BLaER1 treated with 17β-estradiol and CSF1 and Interleukin-3, amounts not matched to agents 10 nM and 100 nM (cell line): ENCODE data around the gene ABHD17A.

ENCODE experiments used
- H3K27ac ChIP-seq, 11 experiments: shearing (Covaris generic); formaldehyde crosslinking; 2 replicates each; pipeline ENCODE4 v1.8.1; 2022
- H3K27me3 ChIP-seq, 11 experiments: shearing (Covaris generic); formaldehyde crosslinking; 2 replicates each; pipeline ENCODE4 v1.8.1; 2022
- H3K36me3 ChIP-seq, 11 experiments: shearing (Covaris generic); formaldehyde crosslinking; 2 replicates each; pipeline ENCODE4 v1.8.1; 2022
- H3K4me1 ChIP-seq, 10 experiments: shearing (Covaris generic); formaldehyde crosslinking; 2 replicates each; pipeline ENCODE4 v1.8.1; 2022
- H3K4me2 ChIP-seq, 11 experiments: shearing (Covaris generic); formaldehyde crosslinking; 2 replicates each; pipeline ENCODE4 v1.8.1; 2022
- H3K4me3 ChIP-seq, 10 experiments: shearing (Covaris generic); formaldehyde crosslinking; 2 replicates each; pipeline ENCODE4 v1.8.1; 2022
- H3K9ac ChIP-seq, 11 experiments: shearing (Covaris generic); formaldehyde crosslinking; 2 replicates each; pipeline ENCODE4 v1.8.1; 2022
- H3K9me3 ChIP-seq, 11 experiments: shearing (Covaris generic); formaldehyde crosslinking; replicated peaks in 1 of 11; 2 replicates each; pipeline ENCODE4 v1.8.1; 2022
- H4K20me1 ChIP-seq, 11 experiments: shearing (Covaris generic); formaldehyde crosslinking; 2 replicates each; pipeline ENCODE4 v1.8.1; 2022
- Cebpa-rat ChIP-seq, 11 experiments: shearing (Covaris generic); IDR thresholded peaks; 2 replicates each; pipeline ENCODE4 v1.8.1; 2022

Gene ABHD17A

DNA sequence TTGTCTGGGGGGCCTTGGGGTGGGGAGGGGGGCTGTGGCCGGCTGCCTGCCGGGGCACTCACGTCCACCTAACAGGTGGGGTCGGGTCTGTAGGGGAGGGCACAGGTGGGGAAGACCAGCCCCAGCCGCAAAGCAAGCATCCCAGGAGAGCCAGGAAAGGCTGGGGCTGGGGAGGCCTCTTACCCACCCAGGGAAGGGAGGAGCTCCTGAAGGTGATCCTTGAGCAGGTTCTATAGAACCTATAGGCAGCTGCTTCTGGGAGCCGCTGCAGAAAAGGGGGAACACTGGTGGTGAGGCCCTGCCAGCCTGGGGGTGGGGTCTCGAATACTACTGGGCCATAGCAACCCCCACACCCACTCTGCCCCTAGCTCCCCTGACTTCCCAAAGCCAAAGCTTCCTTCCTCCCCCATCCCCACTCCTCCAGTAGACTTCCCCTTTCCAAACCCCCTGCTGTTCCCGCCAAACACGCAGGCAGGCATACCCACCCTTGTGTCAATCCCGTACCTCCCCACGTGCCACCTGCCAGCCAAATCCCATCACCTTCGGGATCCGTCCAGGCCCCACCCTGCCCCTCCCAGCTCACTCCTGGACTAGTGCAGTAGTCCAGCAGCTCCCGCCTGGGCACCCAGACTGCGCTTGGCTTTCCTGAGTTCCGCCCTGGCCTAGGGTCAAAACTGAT lies 27.5 kb downstream of the ABHD17A start:
- Histone ChIP-seq H3K4me3 (peak overlapping the region; percentile 61 to 100 (median 84)), H3K27ac (peak overlapping the region; percentile 76 to 99 (median 96)), H3K9ac (peak overlapping the region; percentile 87 to 98 (median 93)), H3K36me3 (peaks cover 0 to 9% (median 6%) of the 10 kb centered on the region in 11 experiments; a peak in 13 of 22 replicates), H4K20me1 (peaks cover 49 to 99% (median 65%) of the 10 kb centered on the region in 11 experiments), H3K27me3 (no peaks in the 10 kb centered on the region), H3K9me3 (no peaks in the 10 kb centered on the region), H3K4me1 (peaks cover 58 to 85% (median 82%) of the 10 kb centered on the region in 10 experiments), H3K4me2 (peak overlapping the region; percentile 98 to 100 (median 99))
- no peak for TF ChIP-seq Cebpa-rat (IDR thresholded peaks at IDR 0.05)

GRCh38 chr19:1856698-1857603 lies 28.3 kb downstream of the ABHD17A start:
- H3K36me3 ChIP-seq = peaks cover 0 to 9% (median 6%) of the 10 kb centered on the region in 11 experiments; a peak in 13 of 22 replicates
- no peaks in the 10 kb centered on the region for H3K9me3 ChIP-seq
- H3K4me1 ChIP-seq = peaks cover 66 to 93% (median 90%) of the 10 kb centered on the region in 10 experiments
- peak overlapping the region; percentile 61 to 100 (median 84) for H3K4me3 ChIP-seq
- peaks cover 44 to 99% (median 68%) of the 10 kb centered on the region in 11 experiments for H4K20me1 ChIP-seq
- no peaks in the 10 kb centered on the region for H3K27me3 ChIP-seq
- TF ChIP-seq Cebpa-rat (IDR thresholded peaks at IDR 0.05) = no peak
- H3K9ac ChIP-seq = peak overlapping the region; percentile 87 to 98 (median 93)
- H3K27ac ChIP-seq = peak overlapping the region; percentile 81 to 99 (median 96)
- peak overlapping the region; percentile 98 to 100 (median 99) for H3K4me2 ChIP-seq

DNA sequence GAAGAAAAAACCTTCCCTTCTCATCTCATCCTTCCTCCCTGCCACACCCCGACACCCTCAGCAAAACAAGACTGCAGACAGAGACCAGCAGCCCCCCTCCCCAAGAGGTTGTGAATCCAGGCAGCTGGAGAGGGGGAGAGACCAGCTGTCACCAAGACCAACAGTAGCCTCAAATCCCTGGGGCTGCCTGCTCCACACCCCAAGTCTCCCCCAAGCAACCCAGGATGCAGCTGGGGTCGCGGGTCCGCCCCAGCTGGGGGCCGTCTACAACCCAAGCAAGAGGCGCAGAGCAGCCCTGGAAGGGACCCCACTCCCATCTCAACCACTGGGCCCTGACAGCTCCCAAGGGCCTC lies 29.0 kb downstream of the ABHD17A start:
- Histone ChIP-seq H3K27ac (peak overlapping the region; percentile 81 to 99 (median 96)), H3K36me3 (peaks cover 0 to 9% (median 6%) of the 10 kb centered on the region in 11 experiments; a peak in 13 of 22 replicates), H3K4me1 (peaks cover 73 to 97% (median 94%) of the 10 kb centered on the region in 10 experiments), H3K27me3 (no peaks in the 10 kb centered on the region), H3K9me3 (no peaks in the 10 kb centered on the region), H3K9ac (peak overlapping the region; percentile 87 to 98 (median 93)), H4K20me1 (peaks cover 38 to 99% (median 67%) of the 10 kb centered on the region in 11 experiments), H3K4me2 (peak overlapping the region; percentile 98 to 100 (median 99)), H3K4me3 (peak overlapping the region; percentile 61 to 100 (median 84))
- TF ChIP-seq Cebpa-rat (IDR thresholded peaks at IDR 0.05) = no peak

DNA sequence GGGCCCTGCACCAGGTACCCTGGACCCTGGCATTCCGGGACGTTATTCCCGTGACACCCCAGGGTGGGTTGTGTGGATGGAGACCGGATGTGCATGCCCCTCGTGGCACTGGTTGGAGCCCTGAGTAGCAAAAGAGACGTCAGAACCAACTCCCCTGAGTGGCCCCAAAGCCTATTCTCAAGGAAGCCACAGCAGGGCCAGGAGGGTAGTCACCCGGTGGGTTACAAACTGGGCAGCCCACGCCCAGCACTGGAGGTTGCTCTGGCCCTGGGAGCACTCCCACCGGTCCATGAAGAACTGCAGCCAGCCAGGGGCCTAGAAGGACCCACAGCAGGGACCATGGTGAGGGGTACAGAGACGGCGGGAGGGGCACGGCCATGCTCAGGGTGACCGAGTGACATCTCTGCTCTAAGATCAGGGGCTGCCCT lies 29.5 kb downstream of the ABHD17A start:
- H3K9ac ChIP-seq = peak overlapping the region; percentile 87 to 98 (median 93)
- peaks cover 33 to 99% (median 64%) of the 10 kb centered on the region in 11 experiments for H4K20me1 ChIP-seq
- peak overlapping the region; percentile 61 to 100 (median 84) for H3K4me3 ChIP-seq
- H3K27me3 ChIP-seq = no peaks in the 10 kb centered on the region
- no peaks in the 10 kb centered on the region for H3K9me3 ChIP-seq
- peak overlapping the region; percentile 81 to 99 (median 96) for H3K27ac ChIP-seq
- peaks cover 0 to 14% (median 7%) of the 10 kb centered on the region in 11 experiments; a peak in 14 of 22 replicates for H3K36me3 ChIP-seq
- peaks cover 74 to 97% (median 94%) of the 10 kb centered on the region in 10 experiments for H3K4me1 ChIP-seq
- TF ChIP-seq Cebpa-rat (IDR thresholded peaks at IDR 0.05) = no peak
- peak overlapping the region; percentile 98 to 100 (median 99) for H3K4me2 ChIP-seq

DNA sequence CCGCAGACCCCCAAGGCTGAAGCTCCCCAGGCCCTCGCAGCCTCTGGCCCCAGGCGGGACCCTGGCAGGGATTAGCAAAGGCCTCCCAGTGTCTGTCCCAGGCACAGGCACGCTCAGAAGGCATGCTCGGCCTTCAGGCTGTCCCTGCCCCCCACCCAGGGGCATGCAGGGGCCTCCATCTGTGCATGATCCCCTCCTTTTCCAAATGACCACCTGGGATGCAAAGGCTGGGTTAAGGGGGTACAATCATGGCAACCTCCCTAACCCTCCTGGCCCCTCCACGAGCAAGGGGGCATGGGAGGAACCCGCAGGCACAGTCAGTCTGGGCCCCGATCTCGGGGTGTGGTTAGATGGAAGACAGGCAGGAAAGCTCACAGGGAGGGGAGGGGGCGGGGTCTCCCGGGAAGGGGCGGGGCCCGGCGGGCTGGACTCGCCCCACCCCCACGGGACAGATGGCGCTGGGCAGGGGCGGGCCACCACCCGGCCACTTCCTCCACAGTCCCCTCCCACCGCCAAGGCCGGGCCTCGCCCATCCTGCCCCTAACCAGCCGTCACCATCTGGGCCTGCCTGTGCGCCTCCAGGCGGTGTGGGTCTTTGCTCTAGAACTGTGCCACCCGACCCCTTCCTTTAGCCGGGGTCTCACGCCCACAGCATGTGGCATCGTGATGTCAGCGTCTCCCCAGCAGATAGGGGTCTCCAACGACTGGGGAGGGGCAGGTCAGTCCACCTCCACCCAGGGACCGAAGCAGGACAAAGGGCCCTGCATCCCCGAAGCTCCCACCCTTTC lies 30.1 kb downstream of the ABHD17A start:
- no peak for TF ChIP-seq Cebpa-rat (IDR thresholded peaks at IDR 0.05)
- Histone ChIP-seq H3K27me3 (no peaks in the 10 kb centered on the region), H3K9me3 (no peaks in the 10 kb centered on the region), H4K20me1 (peaks cover 27 to 99% (median 59%) of the 10 kb centered on the region in 11 experiments), H3K9ac (peak overlapping the region; percentile 87 to 98 (median 93)), H3K36me3 (peaks cover 0 to 17% (median 7%) of the 10 kb centered on the region in 11 experiments; a peak in 14 of 22 replicates), H3K4me3 (peak overlapping the region; percentile 61 to 100 (median 84)), H3K27ac (peak overlapping the region; percentile 81 to 99 (median 96)), H3K4me1 (peaks cover 74 to 96% (median 91%) of the 10 kb centered on the region in 10 experiments), H3K4me2 (peak overlapping the region; percentile 98 to 100 (median 99))

- Histone ChIP-seq H3K9ac (peak overlapping the region; percentile 73 to 98 (median 88)), H3K4me2 (peak overlapping the region; percentile 98 to 100 (median 99)), H3K27ac (peak overlapping the region; percentile 64 to 99 (median 96)), H3K27me3 (no peaks in the 10 kb centered on the region), H3K9me3 (no peaks in the 10 kb centered on the region), H3K36me3 (peaks cover 0 to 17% (median 7%) of the 10 kb centered on the region in 11 experiments; a peak in 14 of 22 replicates), H3K4me1 (peaks cover 73 to 97% (median 91%) of the 10 kb centered on the region in 10 experiments), H4K20me1 (peaks cover 20 to 99% (median 59%) of the 10 kb centered on the region in 11 experiments), H3K4me3 (peak overlapping the region; percentile 44 to 100 (median 58))
- no peak for TF ChIP-seq Cebpa-rat (IDR thresholded peaks at IDR 0.05)
Observed at GRCh38 chr19:1854542-1855039, 30.7 kb downstream of the ABHD17A start.

- Histone ChIP-seq H3K4me1 (peaks cover 72 to 97% (median 91%) of the 10 kb centered on the region in 10 experiments), H3K4me2 (peak overlapping the region; percentile 98 to 100 (median 99)), H3K9ac (peak overlapping the region; percentile 73 to 98 (median 88))
Observed at GRCh38 chr19:1854039-1854541, 31.2 kb downstream of the ABHD17A start.

More at GRCh38 chr19:1854039-1854541, 31.2 kb downstream of the ABHD17A start:
- peak overlapping the region; percentile 44 to 100 (median 58) for H3K4me3 ChIP-seq
- H3K9me3 ChIP-seq = no peaks in the 10 kb centered on the region
- H4K20me1 ChIP-seq = peaks cover 15 to 99% (median 59%) of the 10 kb centered on the region in 11 experiments
- H3K27me3 ChIP-seq = no peaks in the 10 kb centered on the region
- peaks cover 0 to 17% (median 7%) of the 10 kb centered on the region in 11 experiments; a peak in 14 of 22 replicates for H3K36me3 ChIP-seq
- TF ChIP-seq Cebpa-rat (IDR thresholded peaks at IDR 0.05) = no peak
- H3K27ac ChIP-seq = peak overlapping the region; percentile 64 to 99 (median 96); a peak in 21 of 22 replicates
